DMS153 treated with DMSO at 0.1 percent for 48 hours (cell line): ENCODE results near the gene CCR6.
"Not testable (repeated sequence)": the region's sequence is repeated elsewhere in the genome, so short reads cannot be mapped to it uniquely, and the experiment has no call there.

ENCODE experiments used
- DNase-seq: peaks from one replicate; lab custom pipeline; 2025; ENCODE audit not compliant: unreplicated experiment; lab: John Stamatoyannopoulos, UW

The CCR6 gene

GRCh38 chr6:167141667-167142432 is 19.0 kb downstream of the CCR6 start:
- DNase-seq: peak; percentile 48

DNA sequence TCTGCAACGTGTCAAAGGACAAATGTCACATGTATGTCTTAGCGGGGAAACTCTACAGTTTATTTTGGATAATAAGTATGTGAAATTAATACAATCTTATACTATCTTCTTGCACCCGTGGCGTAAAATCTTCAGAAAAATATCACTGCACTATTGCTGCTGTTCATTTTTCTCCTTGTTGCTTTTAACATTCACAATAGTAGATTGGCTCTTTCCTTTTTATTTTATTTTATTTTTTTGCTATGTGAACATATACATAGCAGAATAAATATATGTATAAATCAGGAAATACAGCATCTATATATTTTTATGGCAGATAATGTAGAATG is 19.5 kb downstream of the CCR6 start:
- DNase-seq: no peak

- DNase-seq: no peak
Measured at GRCh38 chr6:167143041-167143440, 20.1 kb downstream of the CCR6 start.

GRCh38 chr6:167145461-167145860 is 22.6 kb downstream of the CCR6 start:
- DNase-seq: no peak

GRCh38 chr6:167146135-167146534 is 23.2 kb downstream of the CCR6 start:
- no peak for DNase-seq

GRCh38 chr6:167146977-167147376 is 24.1 kb downstream of the CCR6 start:
- no peak for DNase-seq

- no peak for DNase-seq
Measured at GRCh38 chr6:167148021-167148420, 25.1 kb downstream of the CCR6 start.

GRCh38 chr6:167148997-167149396 is 26.1 kb downstream of the CCR6 start:
- DNase-seq: no peak

DNA sequence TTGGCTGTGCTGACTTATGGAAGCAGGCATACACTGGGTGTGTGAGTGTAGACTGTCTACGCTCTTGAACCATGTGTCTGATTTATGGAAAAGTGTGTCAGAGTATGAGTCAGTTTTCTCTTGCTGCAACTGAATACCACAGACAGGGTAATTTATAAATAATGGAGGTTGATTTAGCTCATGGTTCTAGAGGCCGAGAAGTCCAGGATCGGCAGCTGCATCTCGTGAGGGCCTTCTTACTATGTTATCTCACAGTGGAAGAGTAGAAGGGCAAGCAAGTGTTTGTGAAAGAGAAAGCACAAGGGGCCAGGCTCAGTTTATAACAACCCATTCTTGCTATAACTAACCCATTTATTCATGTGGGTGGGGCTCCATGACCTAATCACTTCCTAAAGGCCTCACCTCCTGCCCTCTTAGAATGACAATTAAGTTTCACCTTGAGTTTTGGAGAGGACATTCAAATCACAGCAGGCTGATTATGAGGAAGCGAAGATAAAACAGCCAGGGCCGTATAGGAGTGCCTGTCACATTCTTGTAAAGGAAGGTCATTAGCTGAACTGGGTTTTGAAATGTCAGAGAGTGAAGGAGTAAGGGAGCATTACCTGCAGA is 28.1 kb downstream of the CCR6 start:
- no peak for DNase-seq

DNA sequence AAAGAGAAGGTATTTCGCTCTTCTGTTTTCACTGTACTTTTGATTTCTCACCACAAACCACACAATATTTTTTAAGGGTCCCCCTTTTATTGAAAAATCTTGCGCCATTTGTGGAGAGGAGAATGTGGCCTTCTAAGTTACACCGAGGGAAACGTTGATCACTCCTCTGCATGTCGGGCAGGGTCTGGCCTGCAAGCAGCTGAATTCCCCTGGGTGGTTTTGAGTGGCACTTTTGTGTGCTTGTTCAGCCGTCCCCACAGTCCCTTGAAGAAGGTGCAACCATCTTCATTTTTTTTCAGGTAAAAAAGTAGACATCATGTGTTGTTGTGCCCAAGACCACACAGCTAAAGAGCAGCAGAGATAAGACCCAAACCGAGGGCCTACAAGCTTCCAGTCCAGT is 28.8 kb downstream of the CCR6 start:
- DNase-seq: no peak

DNA sequence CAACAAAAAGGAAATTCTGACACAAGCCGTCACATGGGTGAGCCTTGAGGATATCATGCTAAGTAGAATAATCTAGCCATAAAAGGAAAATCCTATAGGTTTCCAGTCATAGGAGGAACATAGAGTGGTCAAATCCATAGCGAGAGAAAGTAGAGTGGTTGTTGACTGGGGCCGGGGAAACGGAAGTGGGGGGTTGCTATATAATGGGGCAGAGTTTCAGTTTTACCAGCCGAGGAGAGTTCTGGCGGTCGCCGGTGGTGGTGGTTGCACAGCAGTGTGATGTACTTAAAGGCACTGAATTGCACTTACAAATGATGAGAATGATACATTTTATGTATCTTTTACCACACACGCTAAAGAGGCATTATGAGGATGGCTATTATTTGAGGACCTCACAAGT is 30.0 kb downstream of the CCR6 start:
- DNase-seq: no peak

DNA sequence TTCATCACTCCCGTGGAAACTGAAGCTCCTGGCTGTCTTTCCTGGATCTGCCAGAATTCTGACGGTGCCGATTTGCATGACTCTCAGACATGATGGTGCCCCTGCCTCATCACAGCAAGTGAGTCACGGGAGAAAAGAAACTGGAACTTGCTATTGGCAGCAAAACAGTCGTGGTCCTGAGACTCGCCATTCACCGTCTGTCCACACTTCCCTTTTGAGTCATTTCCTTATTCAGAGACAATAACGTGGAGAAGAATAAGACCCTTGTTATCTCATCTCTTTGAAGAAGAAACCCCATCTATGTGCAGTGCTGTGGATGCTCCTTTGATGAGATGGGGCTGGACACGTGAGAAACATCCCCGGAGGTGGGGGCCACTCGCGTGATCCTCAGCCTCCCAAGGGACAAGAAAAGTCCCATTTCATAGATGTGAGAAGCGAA is 30.6 kb downstream of the CCR6 start:
- no peak for DNase-seq

DNA sequence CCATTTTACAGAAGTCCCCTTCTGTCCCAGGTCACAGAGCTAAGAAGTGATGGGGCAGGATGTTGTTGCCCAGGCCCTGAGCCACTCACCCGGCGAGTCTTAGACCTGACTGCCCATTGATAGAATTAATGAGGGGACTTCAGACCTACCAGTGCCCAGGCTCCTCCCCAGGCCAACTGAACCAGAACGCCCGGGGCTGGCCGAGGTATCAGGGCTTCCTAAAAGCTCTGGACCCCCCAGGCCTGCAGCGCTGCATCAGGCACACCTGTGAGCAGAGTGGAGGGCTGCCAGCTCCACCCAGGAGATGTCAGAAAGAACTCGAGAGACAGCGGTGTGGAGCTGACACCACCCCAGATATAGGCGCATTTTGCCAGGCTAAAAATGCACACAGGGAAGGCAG is 31.4 kb downstream of the CCR6 start:
- DNase-seq: no peak

GRCh38 chr6:167154895-167155294 is 32.0 kb downstream of the CCR6 start:
- DNase-seq: no peak

GRCh38 chr6:167157414-167157813 is 34.5 kb downstream of the CCR6 start:
- no peak for DNase-seq

GRCh38 chr6:167157863-167158262 is 35.0 kb downstream of the CCR6 start, which contains the start of gene GPR31:
Gene GPR31 (minus strand): TSS chr6:167157980. CDS start chr6:167157831, 149 bp downstream.
- DNase-seq: no peak

DNA sequence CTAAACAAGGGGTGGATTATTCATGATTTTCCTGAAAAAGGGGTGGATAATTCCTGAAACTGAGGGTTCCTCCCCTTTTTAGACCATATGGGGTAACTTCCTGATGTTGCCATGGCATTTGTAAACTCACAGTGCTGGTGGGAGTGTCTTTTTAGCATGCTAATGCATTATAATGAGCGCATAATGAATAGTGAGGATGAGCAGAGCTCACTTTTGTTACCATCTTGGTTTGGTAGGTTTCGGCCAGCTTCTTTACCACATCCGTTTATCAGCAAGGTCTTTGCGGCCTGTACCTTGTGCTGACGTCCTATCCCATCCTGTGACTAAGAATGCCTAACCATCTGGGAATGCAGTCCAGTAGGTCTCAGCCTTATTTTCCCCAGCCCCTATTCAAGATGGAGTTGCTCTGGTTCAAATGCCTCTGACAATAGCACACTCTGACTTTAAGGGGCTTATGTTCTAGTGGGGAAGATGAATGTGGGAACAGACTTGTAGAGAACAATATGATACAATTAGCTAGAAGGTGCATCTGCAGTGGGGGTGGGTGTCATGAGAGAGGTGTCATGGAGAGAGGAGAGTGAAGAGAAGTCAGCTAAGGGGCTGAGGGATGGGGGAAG is 39.1 kb downstream of the CCR6 start:
- no peak for DNase-seq

DNA sequence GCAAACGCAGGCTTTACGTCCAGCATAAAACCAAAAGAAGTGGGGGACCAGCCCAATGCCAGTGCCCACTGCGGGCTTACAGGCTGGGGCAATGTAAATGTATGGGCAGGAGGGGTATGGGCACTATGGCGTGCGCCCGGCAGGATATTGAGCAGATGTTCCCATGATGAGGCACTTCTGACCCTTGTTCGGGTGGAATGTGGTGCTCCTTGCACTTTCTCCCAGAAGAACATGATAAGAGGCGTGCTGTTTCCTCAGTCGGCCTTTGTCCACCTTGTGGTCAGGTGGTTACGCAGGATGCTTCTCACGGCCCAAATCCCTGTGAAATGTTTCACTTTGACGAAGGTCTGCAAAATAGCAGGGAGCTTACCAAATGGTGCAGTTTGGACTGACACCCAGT is 39.7 kb downstream of the CCR6 start:
- no peak for DNase-seq

GRCh38 chr6:167163476-167164011 is 40.6 kb downstream of the CCR6 start:
- DNase-seq: no peak

DNA sequence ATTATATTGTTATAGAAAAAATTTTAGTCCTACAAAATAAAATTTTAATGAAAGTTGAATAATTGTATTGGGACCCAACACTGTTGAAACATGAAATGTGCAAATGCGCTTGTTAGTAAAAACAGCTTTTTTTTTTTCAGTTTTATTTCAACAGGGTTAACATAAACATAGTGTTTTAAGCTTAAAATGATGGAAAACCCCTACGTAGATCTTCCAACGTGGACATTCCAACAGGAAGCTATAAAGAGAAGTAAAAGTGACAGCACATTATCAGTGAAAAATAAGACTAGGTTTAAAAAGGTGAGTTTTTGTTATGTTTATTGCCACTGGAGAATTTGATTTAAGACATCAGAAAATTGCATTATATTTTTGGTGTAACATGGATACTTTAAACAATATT is 41.4 kb downstream of the CCR6 start:
- no peak for DNase-seq

- no peak for DNase-seq
Measured at GRCh38 chr6:167165858-167166471, 43.1 kb downstream of the CCR6 start.

- not testable (repeated sequence) for DNase-seq
Measured at GRCh38 chr6:167167699-167168098, 44.8 kb downstream of the CCR6 start.
